Esophagus muscularis mucosa (tissue), 3 donors: ENCODE results near the gene LIMCH1.

ENCODE experiments used
- POLR2AphosphoS5 ChIP-seq, 2 donors: sonication (generic); formaldehyde crosslinking; IDR thresholded peaks; one replicate each; pipeline ENCODE4 v1.6.1; 2017; ENCODE audit warnings: antibody characterized with exemption in 2 of 2
- TF ChIP-seq, protein P1 (sequence below), 3 experiments: fragments of 200-600 bp in 2 of 3; fragments of 450-650 bp in 1 of 3; sonication (generic) in 2 of 3; IDR thresholded peaks; one replicate each; pipeline ENCODE4 v1.5.1; 2017 to 2019; ENCODE audit warnings: antibody characterized with exemption in 3 of 3, mild to moderate bottlenecking in 2 of 3, moderate library complexity in 1 of 3

DNA sequence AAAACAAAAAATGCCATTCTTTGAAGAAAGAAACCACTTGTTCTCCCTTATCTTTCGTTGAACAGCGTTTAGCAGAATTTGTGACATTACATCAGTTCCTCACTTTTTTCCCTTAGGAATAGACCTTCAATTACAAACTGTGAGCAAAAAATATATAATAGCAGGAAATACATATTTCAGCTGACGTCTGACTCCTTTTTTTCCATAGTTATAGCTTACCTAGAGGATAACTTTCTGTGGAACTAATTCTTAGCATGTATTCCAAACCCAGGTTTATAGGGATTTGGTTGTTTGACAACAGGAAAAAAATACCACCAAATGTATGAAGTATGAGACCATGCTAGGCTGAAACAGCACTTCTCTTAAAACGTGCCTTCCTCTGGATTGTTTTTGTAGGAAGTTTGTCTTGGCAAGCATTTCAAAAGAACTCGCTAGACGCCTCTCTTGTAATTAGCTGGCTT is 2.0 kb upstream of the LIMCH1 start:
- TF ChIP-seq, protein P1, sequence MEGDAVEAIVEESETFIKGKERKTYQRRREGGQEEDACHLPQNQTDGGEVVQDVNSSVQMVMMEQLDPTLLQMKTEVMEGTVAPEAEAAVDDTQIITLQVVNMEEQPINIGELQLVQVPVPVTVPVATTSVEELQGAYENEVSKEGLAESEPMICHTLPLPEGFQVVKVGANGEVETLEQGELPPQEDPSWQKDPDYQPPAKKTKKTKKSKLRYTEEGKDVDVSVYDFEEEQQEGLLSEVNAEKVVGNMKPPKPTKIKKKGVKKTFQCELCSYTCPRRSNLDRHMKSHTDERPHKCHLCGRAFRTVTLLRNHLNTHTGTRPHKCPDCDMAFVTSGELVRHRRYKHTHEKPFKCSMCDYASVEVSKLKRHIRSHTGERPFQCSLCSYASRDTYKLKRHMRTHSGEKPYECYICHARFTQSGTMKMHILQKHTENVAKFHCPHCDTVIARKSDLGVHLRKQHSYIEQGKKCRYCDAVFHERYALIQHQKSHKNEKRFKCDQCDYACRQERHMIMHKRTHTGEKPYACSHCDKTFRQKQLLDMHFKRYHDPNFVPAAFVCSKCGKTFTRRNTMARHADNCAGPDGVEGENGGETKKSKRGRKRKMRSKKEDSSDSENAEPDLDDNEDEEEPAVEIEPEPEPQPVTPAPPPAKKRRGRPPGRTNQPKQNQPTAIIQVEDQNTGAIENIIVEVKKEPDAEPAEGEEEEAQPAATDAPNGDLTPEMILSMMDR (IDR thresholded peaks at IDR 0.05), result no peak
- no peak for TF ChIP-seq POLR2AphosphoS5 (IDR thresholded peaks at IDR 0.05)
